Measurements from ENCODE around the gene NME9.

The NME9 gene

DNA sequence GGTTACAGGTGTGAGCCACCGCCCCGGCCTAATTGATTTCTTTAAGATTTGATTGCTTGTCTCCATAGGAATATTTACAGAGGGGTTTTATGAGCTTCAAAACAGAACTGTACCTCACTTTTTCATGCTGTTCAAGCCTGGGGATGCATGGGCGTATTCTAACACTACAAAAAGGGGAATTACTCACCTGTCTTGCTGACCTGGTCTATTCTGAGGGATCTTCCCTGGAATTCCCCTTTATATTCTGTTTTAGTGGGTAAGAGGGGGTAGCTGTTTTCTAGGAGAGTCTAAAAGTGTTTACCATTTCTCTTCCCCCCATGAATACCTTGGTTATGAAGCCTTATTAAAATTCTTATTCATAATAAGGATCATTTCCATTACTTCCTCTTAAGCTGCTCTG is 48.1 kb downstream of the NME9 start:
- peaks cover 2% of the 10 kb centered on the region for H3K79me1 ChIP-seq (ENCODE audit: low read depth, low read length)
- no peak overlapping the region for H2AK5ac ChIP-seq (ENCODE audit: low read depth, low read length)
- H3K4me2 ChIP-seq (ENCODE audit: insufficient read depth, low read length, poor library complexity, severe bottlenecking), result no peak overlapping the region
- WGBS, 2 donors (ENCODE audit: extremely low coverage in 2 of 2, insufficient read length in 2 of 2, insufficient replicate concordance in 1 of 2), result no CpG with 5 or more reads among the region's 3 CpGs
- no peak overlapping the region for H2AFZ ChIP-seq (ENCODE audit: low read length)
- H2BK15ac ChIP-seq (ENCODE audit: low read length), result no peak overlapping the region
- H4K8ac ChIP-seq (ENCODE audit: low read depth, low read length), result no peak overlapping the region
- H4K91ac ChIP-seq (ENCODE audit: low read depth, low read length, poor library complexity), result no peak overlapping the region
- no peak overlapping the region for H2BK5ac ChIP-seq (ENCODE audit: low read length)
- H3K27me3 ChIP-seq (ENCODE audit: control insufficient read depth in 3 of 3, insufficient read depth in 3 of 3, low read depth in 1 of 3, low read length in 3 of 3), result no peaks in the 10 kb centered on the region
- H3K9me3 ChIP-seq (replicated peaks in 1 of 2; ENCODE audit: control insufficient read depth in 2 of 2, insufficient read depth in 1 of 2, low read depth in 1 of 2, low read length in 2 of 2), result no peaks in the 10 kb centered on the region
- no peaks in the 10 kb centered on the region for H3K4me1 ChIP-seq (ENCODE audit: control insufficient read depth in 2 of 2, insufficient read depth in 1 of 2, low read depth in 1 of 2, low read length in 2 of 2)
- H3K4me3 ChIP-seq (ENCODE audit: low read length in 2 of 2), result no peak overlapping the region
- H3K9ac ChIP-seq (ENCODE audit: low read depth, low read length, poor library complexity), result no peak overlapping the region
- H3K4ac ChIP-seq (ENCODE audit: low read length), result no peak overlapping the region
- no peak overlapping the region for H2BK120ac ChIP-seq (ENCODE audit: low read depth, low read length)
- no peak for DNase-seq (ENCODE audit: low spot score)
- H3K36me3 ChIP-seq (replicated peaks in 1 of 2; ENCODE audit: control insufficient read depth in 2 of 2, insufficient read depth in 2 of 2, low read length in 2 of 2), result peaks cover 2 to 46% of the 10 kb centered on the region in 2 donors
- H3K18ac ChIP-seq (ENCODE audit: low read length), result no peak overlapping the region
- no peak overlapping the region for H3K14ac ChIP-seq (ENCODE audit: low read length)
- no peak overlapping the region for H3K23ac ChIP-seq (ENCODE audit: low read depth, low read length, poor library complexity)
- no peak overlapping the region for H3K27ac ChIP-seq (replicated peaks; ENCODE audit: low read length)
- H2BK12ac ChIP-seq (ENCODE audit: low read length), result no peak overlapping the region

DNA sequence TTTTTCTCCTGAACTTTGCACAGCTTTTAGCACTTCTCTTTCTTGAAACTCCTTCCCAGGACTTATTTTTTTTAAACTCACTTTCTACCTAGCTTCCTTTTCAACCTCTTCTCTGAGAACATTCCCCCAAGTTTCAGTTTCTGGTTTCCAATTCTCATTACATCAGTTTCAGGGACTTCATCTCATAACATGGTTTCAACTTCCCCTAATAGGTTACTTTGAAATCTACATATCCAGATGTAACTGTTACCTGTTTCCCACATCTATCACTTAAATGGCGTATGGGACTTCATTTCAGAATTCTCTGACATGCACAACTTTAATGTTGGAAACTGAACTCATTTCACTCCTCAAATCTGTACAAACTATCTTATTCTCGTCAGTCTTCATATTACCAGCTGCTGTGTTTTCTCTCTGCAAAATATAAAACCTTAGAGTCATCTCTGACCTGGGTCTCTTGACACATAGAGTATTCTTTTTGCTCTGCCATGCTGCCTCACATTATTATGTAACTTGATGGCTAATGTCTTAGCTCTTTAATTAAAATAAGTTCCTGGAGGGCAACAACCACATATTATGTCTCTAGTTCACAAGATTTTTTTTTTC is 58.4 kb downstream of the NME9 start:
- Histone ChIP-seq H3K9ac (ENCODE audit: low read depth, low read length, poor library complexity) (no peak overlapping the region), H3K18ac (ENCODE audit: low read length) (no peak overlapping the region), H2AFZ (ENCODE audit: low read length) (no peak overlapping the region), H4K91ac (ENCODE audit: low read depth, low read length, poor library complexity) (no peak overlapping the region), H3K27me3 (ENCODE audit: control insufficient read depth in 3 of 3, insufficient read depth in 3 of 3, low read depth in 1 of 3, low read length in 3 of 3) (no peaks in the 10 kb centered on the region), H2BK12ac (ENCODE audit: low read length) (no peak overlapping the region), H2AK5ac (ENCODE audit: low read depth, low read length) (no peak overlapping the region), H2BK5ac (ENCODE audit: low read length) (no peak overlapping the region), H3K4ac (ENCODE audit: low read length) (no peak overlapping the region), H3K79me1 (ENCODE audit: low read depth, low read length) (no peaks in the 10 kb centered on the region), H4K8ac (ENCODE audit: low read depth, low read length) (no peak overlapping the region), H3K4me3 (ENCODE audit: low read length in 2 of 2) (no peak overlapping the region), H3K14ac (ENCODE audit: low read length) (no peak overlapping the region), H2BK120ac (ENCODE audit: low read depth, low read length) (no peak overlapping the region), H3K23ac (ENCODE audit: low read depth, low read length, poor library complexity) (no peak overlapping the region), H3K4me1 (ENCODE audit: control insufficient read depth in 2 of 2, insufficient read depth in 1 of 2, low read depth in 1 of 2, low read length in 2 of 2) (no peaks in the 10 kb centered on the region), H3K27ac (replicated peaks; ENCODE audit: low read length) (no peak overlapping the region), H3K9me3 (replicated peaks in 1 of 2; ENCODE audit: control insufficient read depth in 2 of 2, insufficient read depth in 1 of 2, low read depth in 1 of 2, low read length in 2 of 2) (no peaks in the 10 kb centered on the region), H3K4me2 (ENCODE audit: insufficient read depth, low read length, poor library complexity, severe bottlenecking) (no peak overlapping the region), H2BK15ac (ENCODE audit: low read length) (no peak overlapping the region), H3K36me3 (replicated peaks in 1 of 2; ENCODE audit: control insufficient read depth in 2 of 2, insufficient read depth in 2 of 2, low read length in 2 of 2) (peaks cover 8 to 94% of the 10 kb centered on the region in 2 donors)
- WGBS, 2 donors (ENCODE audit: extremely low coverage in 2 of 2, insufficient read length in 2 of 2, insufficient replicate concordance in 1 of 2), result no CpG with 5 or more reads among the region's 2 CpGs
- no peak for DNase-seq (ENCODE audit: low spot score)

DNA sequence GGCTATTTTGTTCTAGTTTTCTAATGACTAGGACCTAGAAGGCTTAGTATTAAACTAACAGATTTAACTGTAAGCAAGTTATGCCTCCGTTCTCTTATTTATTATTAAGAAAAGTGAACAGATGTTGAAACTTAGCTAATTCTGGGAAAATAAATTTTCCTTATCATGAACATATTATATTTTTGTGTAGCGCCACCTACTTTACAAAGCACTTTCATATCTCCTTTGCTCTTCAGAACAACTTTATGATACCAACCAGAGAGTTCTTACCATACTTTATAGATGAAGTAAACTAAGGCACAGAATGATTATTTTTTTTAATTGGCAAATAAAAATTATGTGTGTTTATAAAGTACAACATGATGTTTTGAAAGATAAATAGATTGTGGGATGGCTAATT is 59.4 kb downstream of the NME9 start:
- H3K4me2 ChIP-seq (ENCODE audit: insufficient read depth, low read length, poor library complexity, severe bottlenecking), result no peak overlapping the region
- H3K4me3 ChIP-seq (ENCODE audit: low read length in 2 of 2), result no peak overlapping the region
- no peak overlapping the region for H3K14ac ChIP-seq (ENCODE audit: low read length)
- DNase-seq (ENCODE audit: low spot score), result no peak
- H3K27ac ChIP-seq (replicated peaks; ENCODE audit: low read length), result no peak overlapping the region
- H3K79me1 ChIP-seq (ENCODE audit: low read depth, low read length), result no peaks in the 10 kb centered on the region
- no CpG with 5 or more reads among the region's 2 CpGs for WGBS, 2 donors (ENCODE audit: extremely low coverage in 2 of 2, insufficient read length in 2 of 2, insufficient replicate concordance in 1 of 2)
- H4K8ac ChIP-seq (ENCODE audit: low read depth, low read length), result no peak overlapping the region
- no peak overlapping the region for H2BK12ac ChIP-seq (ENCODE audit: low read length)
- no peak overlapping the region for H2BK5ac ChIP-seq (ENCODE audit: low read length)
- H3K36me3 ChIP-seq (replicated peaks in 1 of 2; ENCODE audit: control insufficient read depth in 2 of 2, insufficient read depth in 2 of 2, low read length in 2 of 2), result peaks cover 8 to 94% of the 10 kb centered on the region in 2 donors
- no peak overlapping the region for H4K91ac ChIP-seq (ENCODE audit: low read depth, low read length, poor library complexity)
- no peaks in the 10 kb centered on the region for H3K27me3 ChIP-seq (ENCODE audit: control insufficient read depth in 3 of 3, insufficient read depth in 3 of 3, low read depth in 1 of 3, low read length in 3 of 3)
- no peak overlapping the region for H2AFZ ChIP-seq (ENCODE audit: low read length)
- no peaks in the 10 kb centered on the region for H3K9me3 ChIP-seq (replicated peaks in 1 of 2; ENCODE audit: control insufficient read depth in 2 of 2, insufficient read depth in 1 of 2, low read depth in 1 of 2, low read length in 2 of 2)
- no peak overlapping the region for H3K4ac ChIP-seq (ENCODE audit: low read length)
- no peak overlapping the region for H3K23ac ChIP-seq (ENCODE audit: low read depth, low read length, poor library complexity)
- H3K9ac ChIP-seq (ENCODE audit: low read depth, low read length, poor library complexity), result no peak overlapping the region
- no peak overlapping the region for H2BK120ac ChIP-seq (ENCODE audit: low read depth, low read length)
- H2BK15ac ChIP-seq (ENCODE audit: low read length), result no peak overlapping the region
- no peaks in the 10 kb centered on the region for H3K4me1 ChIP-seq (ENCODE audit: control insufficient read depth in 2 of 2, insufficient read depth in 1 of 2, low read depth in 1 of 2, low read length in 2 of 2)
- H3K18ac ChIP-seq (ENCODE audit: low read length), result no peak overlapping the region
- H2AK5ac ChIP-seq (ENCODE audit: low read depth, low read length), result no peak overlapping the region

DNA sequence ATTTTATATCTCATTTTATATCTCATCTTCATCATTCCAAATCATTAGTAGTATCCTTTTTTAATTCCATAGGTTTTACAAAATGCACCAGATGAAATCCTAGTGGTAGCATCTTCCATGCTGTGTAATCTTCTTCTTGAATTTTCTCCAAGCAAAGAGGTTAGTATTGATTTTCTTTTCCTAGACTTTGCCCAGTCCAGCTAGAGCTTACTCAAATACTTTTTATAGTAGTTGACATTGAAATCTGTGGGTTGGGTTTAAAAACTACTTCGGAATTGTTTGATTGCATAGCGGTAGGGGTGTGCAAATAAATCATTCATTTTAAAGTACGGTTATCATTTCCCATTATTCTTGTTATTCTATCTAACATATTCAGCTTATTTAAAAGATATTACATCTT is 62.6 kb downstream of the NME9 start:
- Histone ChIP-seq H3K4me3 (ENCODE audit: low read length in 2 of 2) (no peak overlapping the region), H4K8ac (ENCODE audit: low read depth, low read length) (no peak overlapping the region), H2BK15ac (ENCODE audit: low read length) (no peak overlapping the region), H3K18ac (ENCODE audit: low read length) (no peak overlapping the region), H2BK5ac (ENCODE audit: low read length) (no peak overlapping the region), H3K14ac (ENCODE audit: low read length) (no peak overlapping the region), H2BK12ac (ENCODE audit: low read length) (no peak overlapping the region), H2BK120ac (ENCODE audit: low read depth, low read length) (no peak overlapping the region), H3K9me3 (replicated peaks in 1 of 2; ENCODE audit: control insufficient read depth in 2 of 2, insufficient read depth in 1 of 2, low read depth in 1 of 2, low read length in 2 of 2) (no peaks in the 10 kb centered on the region), H3K27me3 (ENCODE audit: control insufficient read depth in 3 of 3, insufficient read depth in 3 of 3, low read depth in 1 of 3, low read length in 3 of 3) (no peaks in the 10 kb centered on the region), H3K79me1 (ENCODE audit: low read depth, low read length) (no peaks in the 10 kb centered on the region), H3K4ac (ENCODE audit: low read length) (no peak overlapping the region), H3K9ac (ENCODE audit: low read depth, low read length, poor library complexity) (no peak overlapping the region), H3K4me1 (ENCODE audit: control insufficient read depth in 2 of 2, insufficient read depth in 1 of 2, low read depth in 1 of 2, low read length in 2 of 2) (no peaks in the 10 kb centered on the region), H2AK5ac (ENCODE audit: low read depth, low read length) (no peak overlapping the region), H3K27ac (replicated peaks; ENCODE audit: low read length) (no peak overlapping the region), H3K36me3 (replicated peaks in 1 of 2; ENCODE audit: control insufficient read depth in 2 of 2, insufficient read depth in 2 of 2, low read length in 2 of 2) (peaks cover 4 to 83% of the 10 kb centered on the region in 2 donors), H3K23ac (ENCODE audit: low read depth, low read length, poor library complexity) (no peak overlapping the region), H3K4me2 (ENCODE audit: insufficient read depth, low read length, poor library complexity, severe bottlenecking) (no peak overlapping the region), H4K91ac (ENCODE audit: low read depth, low read length, poor library complexity) (no peak overlapping the region), H2AFZ (ENCODE audit: low read length) (no peak overlapping the region)
- no peak for DNase-seq (ENCODE audit: low spot score)
- no CpG with 5 or more reads among the region's 3 CpGs for WGBS, 2 donors (ENCODE audit: extremely low coverage in 2 of 2, insufficient read length in 2 of 2, insufficient replicate concordance in 1 of 2)

Data from neuronal stem cell (in vitro differentiated cells).